ENCODE measurements around the gene SLC50A1. TPM values are rescaled to one million over a fixed set of nuclear protein-coding genes. Genes with fewer than 3 reads are reported as not detected.
"Not testable (repeated sequence)": the region's sequence is repeated elsewhere in the genome, so short reads cannot be mapped to it uniquely, and the experiment has no call there.

Gene SLC50A1
- polyA plus RNA-seq, 1 experiment = 47.4 TPM

DNA sequence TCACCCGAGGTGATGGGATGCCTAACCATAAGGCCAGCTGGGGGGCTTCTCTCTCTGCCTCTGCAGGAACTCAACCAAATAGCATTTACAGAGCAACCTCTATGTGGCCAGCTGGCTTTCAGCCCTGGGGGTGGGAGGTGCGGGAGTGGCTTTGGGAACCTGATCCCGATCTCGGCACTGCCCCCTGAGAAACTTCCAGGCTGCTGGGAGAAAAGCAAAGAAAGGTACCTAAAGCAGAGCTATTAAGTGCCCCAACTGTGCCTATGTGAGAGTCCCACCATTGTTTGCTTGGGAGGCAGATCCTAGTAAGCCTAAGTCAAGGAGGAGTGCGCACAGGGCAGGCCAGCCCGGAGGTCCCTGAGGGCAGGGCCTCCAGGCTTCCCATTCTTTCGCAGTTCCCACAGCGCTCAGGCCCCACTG is 30.4 kb downstream of the SLC50A1 start:
- POLR2A ChIA-PET = no interaction called here
- TF ChIP-seq, protein P1, sequence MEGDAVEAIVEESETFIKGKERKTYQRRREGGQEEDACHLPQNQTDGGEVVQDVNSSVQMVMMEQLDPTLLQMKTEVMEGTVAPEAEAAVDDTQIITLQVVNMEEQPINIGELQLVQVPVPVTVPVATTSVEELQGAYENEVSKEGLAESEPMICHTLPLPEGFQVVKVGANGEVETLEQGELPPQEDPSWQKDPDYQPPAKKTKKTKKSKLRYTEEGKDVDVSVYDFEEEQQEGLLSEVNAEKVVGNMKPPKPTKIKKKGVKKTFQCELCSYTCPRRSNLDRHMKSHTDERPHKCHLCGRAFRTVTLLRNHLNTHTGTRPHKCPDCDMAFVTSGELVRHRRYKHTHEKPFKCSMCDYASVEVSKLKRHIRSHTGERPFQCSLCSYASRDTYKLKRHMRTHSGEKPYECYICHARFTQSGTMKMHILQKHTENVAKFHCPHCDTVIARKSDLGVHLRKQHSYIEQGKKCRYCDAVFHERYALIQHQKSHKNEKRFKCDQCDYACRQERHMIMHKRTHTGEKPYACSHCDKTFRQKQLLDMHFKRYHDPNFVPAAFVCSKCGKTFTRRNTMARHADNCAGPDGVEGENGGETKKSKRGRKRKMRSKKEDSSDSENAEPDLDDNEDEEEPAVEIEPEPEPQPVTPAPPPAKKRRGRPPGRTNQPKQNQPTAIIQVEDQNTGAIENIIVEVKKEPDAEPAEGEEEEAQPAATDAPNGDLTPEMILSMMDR (IDR thresholded peaks at IDR 0.05; ENCODE audit: insufficient read depth, low read depth, low read length) = no peak
- H3K36me3 ChIP-seq (ENCODE audit: control insufficient read depth, insufficient read depth, low read length) = peaks cover 2% of the 10 kb centered on the region; the same call in 1 of the 2 replicates
- H3K27me3 ChIP-seq (ENCODE audit: control insufficient read depth, insufficient read depth, low read length) = peaks cover 4% of the 10 kb centered on the region; the same call in 1 of the 2 replicates
- CTCF ChIA-PET = interaction anchor here (0.6 to 11.3 kb wide), 13 partner anchors 10 to 121 kb away, joined by 3 to 259 read pairs (median 5); no protein-coding TSS in a partner anchor
- H3K4me3 ChIP-seq (ENCODE audit: low read depth, low read length) = no peak overlapping the region
- no peak for DNase-seq (ENCODE audit: low read depth)

DNA sequence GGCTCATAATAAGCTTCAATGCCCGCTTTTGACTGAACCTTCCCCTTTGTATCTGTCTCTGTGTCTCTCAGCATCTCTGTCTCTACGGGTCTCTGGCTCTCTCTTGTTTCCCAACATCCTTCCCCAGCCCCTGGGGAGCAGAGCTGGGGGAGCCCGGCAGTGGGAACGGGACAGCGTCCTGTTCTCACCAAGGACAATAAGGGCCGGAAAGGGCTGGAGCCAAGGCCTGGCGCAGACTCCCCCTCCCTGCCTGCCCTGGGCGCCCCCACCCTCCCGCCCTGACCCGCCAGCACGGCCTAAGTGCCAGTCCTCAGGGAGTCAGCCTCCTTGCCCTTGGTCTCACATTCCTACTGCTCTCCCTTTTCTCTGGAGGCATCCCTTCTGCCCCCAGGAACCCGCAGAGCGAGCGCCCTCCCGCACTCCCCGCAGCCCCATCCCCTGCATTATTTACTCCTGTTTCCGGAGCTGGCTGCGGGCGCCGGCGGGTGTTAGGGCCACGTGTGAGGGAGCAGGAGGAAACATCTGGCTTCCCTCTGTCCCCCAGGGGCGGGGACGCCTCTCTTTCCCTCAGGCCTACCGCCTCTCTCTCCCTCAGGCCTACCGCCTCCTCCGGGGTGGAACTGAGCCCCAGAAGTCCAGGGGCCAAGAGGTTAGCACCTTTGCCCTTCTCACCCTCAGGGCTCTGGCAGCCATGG is 31.0 kb downstream of the SLC50A1 start:
- POLR2A ChIA-PET = no interaction called here
- Histone ChIP-seq H3K27me3 (ENCODE audit: control insufficient read depth, insufficient read depth, low read length) (peaks cover 4% of the 10 kb centered on the region; the same call in 1 of the 2 replicates), H3K4me3 (ENCODE audit: low read depth, low read length) (no peak overlapping the region), H3K36me3 (ENCODE audit: control insufficient read depth, insufficient read depth, low read length) (peaks cover 2% of the 10 kb centered on the region; the same call in 1 of the 2 replicates)
- DNase-seq (ENCODE audit: low read depth) = no peak
- TF ChIP-seq, protein P1 (IDR thresholded peaks at IDR 0.05; ENCODE audit: insufficient read depth, low read depth, low read length) = no peak
- CTCF ChIA-PET = interaction anchor here (0.6 to 11.3 kb wide), 22 partner anchors 7 to 294 kb away, joined by 3 to 259 read pairs (median 4); partner anchors contain the start of gene SLC50A1

DNA sequence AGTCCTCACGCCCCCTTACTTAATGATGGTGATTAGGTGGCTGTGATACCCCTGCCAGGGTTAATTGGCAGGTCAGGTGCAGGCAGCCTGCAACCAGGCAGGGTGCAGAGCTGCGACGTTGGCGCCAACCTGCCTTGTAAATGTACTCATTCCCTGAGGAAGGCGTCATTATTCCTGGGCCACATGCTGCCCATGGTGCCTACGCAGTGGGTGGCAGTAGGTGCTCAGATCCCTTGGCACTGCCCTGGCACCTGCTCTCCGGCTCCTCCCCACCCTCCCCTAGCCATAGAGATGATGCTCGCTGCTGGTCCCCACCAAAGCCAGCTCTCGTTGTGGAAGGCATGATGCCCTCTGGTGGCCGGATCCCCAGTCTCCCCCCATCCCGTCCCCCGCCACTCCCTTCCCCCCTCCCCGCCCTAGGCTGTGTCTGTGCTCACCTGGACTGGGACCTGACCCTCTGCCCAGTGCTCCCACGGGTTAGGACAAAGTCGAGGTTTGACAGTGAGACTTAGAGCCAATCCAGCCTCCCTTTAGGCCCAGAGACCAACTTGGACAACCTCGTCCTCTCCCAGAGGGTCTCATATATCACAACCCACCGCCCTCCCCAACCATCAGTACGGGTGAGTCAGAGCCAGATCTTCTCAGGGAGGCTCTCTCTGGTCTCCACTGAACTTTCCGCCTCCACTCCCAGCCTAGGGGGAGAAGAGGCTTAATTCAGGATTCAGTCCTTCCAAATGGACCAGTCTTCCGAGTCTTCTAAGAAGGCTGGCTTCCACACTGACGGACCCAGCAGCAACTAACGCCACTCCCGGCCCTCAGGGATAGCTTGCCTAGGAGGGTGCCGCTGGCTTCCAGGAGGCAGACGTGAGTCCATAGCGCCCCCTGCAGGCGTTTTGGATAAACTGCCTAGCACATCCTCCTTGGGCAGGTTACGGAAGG is 31.8 kb downstream of the SLC50A1 start:
- TF ChIP-seq, protein P1 (IDR thresholded peaks at IDR 0.05; ENCODE audit: insufficient read depth, low read depth, low read length) = peak; percentile 90
- H3K4me3 ChIP-seq (ENCODE audit: low read depth, low read length) = no peak overlapping the region
- POLR2A ChIA-PET = no interaction called here
- peaks cover 4% of the 10 kb centered on the region; the same call in 1 of the 2 replicates for H3K27me3 ChIP-seq (ENCODE audit: control insufficient read depth, insufficient read depth, low read length)
- CTCF ChIA-PET = interaction anchor here (0.6 to 11.3 kb wide), 35 partner anchors 8 to 431 kb away, joined by 3 to 259 read pairs (median 4); partner anchors contain the start of genes ADAM15, EFNA4 and SLC50A1
- peaks cover 2% of the 10 kb centered on the region; the same call in 1 of the 2 replicates for H3K36me3 ChIP-seq (ENCODE audit: control insufficient read depth, insufficient read depth, low read length)
- DNase-seq (ENCODE audit: low read depth) = no peak

DNA sequence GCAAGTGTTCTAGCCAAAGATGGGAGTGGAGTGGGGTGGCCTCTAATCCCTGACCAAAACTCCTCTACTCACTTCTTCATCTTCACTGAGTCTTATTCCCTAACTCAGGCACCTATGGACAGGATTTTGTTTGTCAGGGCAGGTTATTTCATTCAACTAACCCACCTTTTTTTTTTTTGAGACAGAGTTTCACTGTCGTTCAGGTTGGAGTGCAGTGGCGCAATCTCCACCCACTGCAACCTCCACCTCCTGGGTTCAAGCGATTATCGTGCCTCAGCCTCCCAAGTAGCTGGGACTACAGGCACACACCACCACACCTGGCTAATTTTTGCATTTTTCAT is 32.4 kb downstream of the SLC50A1 start:
- POLR2A ChIA-PET; DNase-seq (ENCODE audit: low read depth); H3K27me3 ChIP-seq (ENCODE audit: control insufficient read depth, insufficient read depth, low read length); H3K4me3 ChIP-seq (ENCODE audit: low read depth, low read length); H3K36me3 ChIP-seq (ENCODE audit: control insufficient read depth, insufficient read depth, low read length): not testable (repeated sequence)
- CTCF ChIA-PET = interaction anchor here (0.6 to 11.3 kb wide), 27 partner anchors 9 to 431 kb away, joined by 3 to 259 read pairs (median 5); partner anchors contain the start of genes ADAM15, EFNA4 and SLC50A1

DNA sequence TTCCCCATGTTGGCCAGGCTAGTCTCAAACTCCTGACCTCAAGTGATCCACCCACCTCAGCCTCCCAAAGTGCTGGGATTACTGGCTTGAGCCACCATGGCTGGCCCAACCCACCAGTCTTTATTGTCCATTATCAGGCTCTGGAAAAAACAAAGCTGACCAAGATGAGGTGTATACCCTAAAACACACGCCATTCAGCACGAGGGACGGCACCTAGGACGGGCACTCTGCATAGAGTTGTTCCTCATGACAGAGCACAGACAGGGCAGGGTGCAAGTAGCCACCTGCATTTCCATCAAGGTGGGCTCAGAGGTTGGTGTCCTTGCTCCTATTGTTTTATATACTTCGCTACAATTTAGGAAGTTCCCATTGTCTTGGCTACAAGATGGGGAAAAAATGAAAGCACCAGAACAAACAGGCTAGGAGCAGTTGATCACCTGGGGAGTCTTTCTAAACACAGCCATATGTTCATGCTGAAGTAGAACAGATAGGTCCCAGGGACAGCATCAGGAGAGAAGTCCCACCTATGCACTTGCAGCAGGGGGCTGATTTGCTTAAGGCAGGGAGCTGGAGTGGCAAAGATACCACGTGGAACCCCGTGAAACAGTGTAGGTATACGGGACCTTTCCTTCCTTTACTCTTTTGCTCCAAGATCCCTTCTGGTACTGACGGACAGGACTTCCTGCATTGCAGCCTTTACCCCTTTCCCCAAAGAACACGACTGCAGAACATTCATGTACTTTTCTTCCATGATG is 33.0 kb downstream of the SLC50A1 start:
- Histone ChIP-seq H3K27me3 (ENCODE audit: control insufficient read depth, insufficient read depth, low read length) (peaks cover 4% of the 10 kb centered on the region; the same call in 1 of the 2 replicates), H3K36me3 (ENCODE audit: control insufficient read depth, insufficient read depth, low read length) (peaks cover 2% of the 10 kb centered on the region; the same call in 1 of the 2 replicates), H3K4me3 (ENCODE audit: low read depth, low read length) (no peak overlapping the region)
- TF ChIP-seq, protein P1 (IDR thresholded peaks at IDR 0.05; ENCODE audit: insufficient read depth, low read depth, low read length) = no peak
- DNase-seq (ENCODE audit: low read depth) = no peak
- POLR2A ChIA-PET = no interaction called here
- CTCF ChIA-PET = interaction anchor here (0.6 to 11.3 kb wide), 24 partner anchors 8 to 124 kb away, joined by 3 to 259 read pairs (median 6); partner anchors contain the start of genes ADAM15, EFNA4 and SLC50A1

Data from BJ (cell line).